ENCODE results near the gene TRIM3.

DNA sequence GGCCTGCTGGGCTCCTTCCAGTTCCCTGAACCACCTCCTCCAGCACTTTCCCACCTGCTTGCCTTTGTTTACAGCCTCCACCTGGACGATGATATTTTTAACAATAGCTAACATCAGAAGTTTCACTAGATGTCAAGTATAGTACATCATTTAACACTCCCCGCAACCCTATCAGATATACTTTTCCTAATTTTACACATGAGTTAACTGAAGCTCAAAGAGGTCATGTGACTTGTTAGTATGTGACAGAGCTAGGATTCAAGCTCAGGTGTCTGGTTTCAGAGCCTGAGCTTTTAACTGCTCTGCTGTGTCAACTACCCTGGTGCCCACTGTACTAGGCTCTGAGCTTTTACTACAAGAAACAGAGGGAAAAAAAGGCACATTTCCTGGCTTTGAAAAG lies 18.7 kb downstream of the TRIM3 start:
- TF ChIP-seq CTCF (IDR thresholded peaks at IDR 0.05): no peak
- TF ChIP-seq POLR2AphosphoS5 (IDR thresholded peaks at IDR 0.05): peak; percentile 62
- no peak for TF ChIP-seq POLR2A (IDR thresholded peaks at IDR 0.05)

Measured in prostate gland (tissue), 2 donors.